ENCODE results near the gene POU2AF3.

GRCh38 chr11:111353776-111354600, 55.6 kb downstream of the POU2AF3 start:
- TF ChIP-seq CTCF (IDR thresholded peaks at IDR 0.05): no peak
- no peak for TF ChIP-seq POLR2A (IDR thresholded peaks at IDR 0.05)
